ENCODE data around the gene RPS19. TPM values are rescaled to one million over a fixed set of nuclear protein-coding genes. Genes with fewer than 3 reads are reported as not detected.

Gene RPS19
- polyA plus RNA-seq, 2 of the 4 experiments (the other 2 are of a cell fraction) = 3,564 to 7,778 TPM

DNA sequence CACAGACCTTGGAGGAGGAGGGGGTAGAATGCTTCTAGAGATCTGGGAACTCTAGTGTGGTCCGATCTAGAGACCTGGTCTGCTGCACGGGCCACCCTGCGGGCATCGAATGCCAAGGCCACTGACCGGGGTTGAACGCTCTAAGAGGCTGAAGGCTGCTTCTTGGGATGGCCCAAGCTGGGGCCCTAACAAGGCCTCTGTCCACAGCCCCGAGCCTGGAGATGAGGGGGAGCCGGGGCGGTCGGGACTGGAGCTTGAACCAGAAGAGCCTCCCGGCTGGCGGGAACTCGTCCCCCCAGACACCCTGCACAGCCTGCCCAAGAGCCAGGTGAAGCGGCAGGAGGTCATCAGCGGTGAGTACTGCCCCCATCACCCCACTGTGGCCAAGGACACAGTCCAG lies 38.2 kb downstream of the RPS19 start:
- no peak for DNase-seq (ENCODE audit: low read depth in 1 of 2, low spot score in 1 of 2)
- POLR2A ChIA-PET = interaction anchor here (0.6 kb wide), 1 partner anchor 38 kb away, joined by 3 read pairs; the partner anchor contains the start of gene RPS19
- 94% methylated on average over 15 of the region's 15 CpGs for WGBS (ENCODE audit: missing lambda C conversion rate)

DNA sequence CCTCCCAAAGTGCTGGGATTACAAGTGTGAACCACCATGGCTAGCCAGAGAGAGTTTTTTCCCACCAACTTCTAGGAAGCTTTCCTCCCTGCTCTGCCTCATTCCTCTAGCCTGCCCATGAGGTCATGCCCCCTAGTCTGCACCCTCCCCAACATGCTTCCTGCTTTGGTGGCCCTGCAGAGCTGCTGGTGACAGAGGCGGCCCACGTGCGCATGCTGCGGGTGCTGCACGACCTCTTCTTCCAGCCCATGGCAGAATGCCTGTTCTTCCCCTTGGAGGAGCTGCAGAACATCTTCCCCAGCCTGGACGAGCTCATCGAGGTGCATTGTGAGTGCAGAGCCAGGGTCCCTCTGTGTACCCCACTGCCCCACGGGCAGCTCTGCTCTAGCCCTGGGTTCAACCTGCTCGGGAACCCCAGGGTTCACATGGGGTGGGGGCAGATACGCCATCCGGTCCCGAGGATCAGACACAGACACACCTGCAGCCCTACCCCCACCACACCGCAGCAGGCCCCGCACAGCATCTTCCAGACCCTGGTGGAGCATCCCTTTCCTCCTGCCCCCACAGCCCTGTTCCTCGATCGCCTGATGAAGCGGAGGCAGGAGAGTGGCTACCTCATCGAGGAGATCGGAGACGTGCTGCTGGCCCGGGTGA lies 41.8 kb downstream of the RPS19 start:
- peaks cover 40% of the 10 kb centered on the region for H3K4me1 ChIP-seq
- DNase-seq (ENCODE audit: low read depth in 1 of 2, low spot score in 1 of 2) = no peak
- ChIA-PET POLR2A (interaction anchor here (1.0 to 1.2 kb wide), 2 partner anchors 10 to 42 kb away, joined by 3 to 5 read pairs; partner anchors contain the start of gene RPS19), CTCF (interaction anchor here (0.5 to 4.1 kb wide), 16 partner anchors 8 to 492 kb away, joined by 3 to 15 read pairs (median 4); partner anchors contain the start of gene ERFL)
- H3K4me3 ChIP-seq = no peak overlapping the region
- H3K9me3 ChIP-seq = no peaks in the 10 kb centered on the region
- no peak for ATAC-seq
- no peak for FAIRE-seq
- WGBS (ENCODE audit: missing lambda C conversion rate) = 91% methylated on average over 21 of the region's 21 CpGs
- no peak for TF ChIP-seq HOXB13 (CRISPR knock-in tag; IDR thresholded peaks at IDR 0.05; ENCODE audit: low read depth)
- no peak for TF ChIP-seq HOXA7 (CRISPR knock-in tag; IDR thresholded peaks at IDR 0.05)
- H3K27ac ChIP-seq = no peak overlapping the region
- no peak overlapping the region for H3K4me2 ChIP-seq

More for the DNA sequence above, 38.2 kb downstream of the RPS19 start:
- ATAC-seq (no peak), FAIRE-seq (no peak)
- H3K9me3 ChIP-seq = no peaks in the 10 kb centered on the region
- no peak for TF ChIP-seq MAFK (IDR thresholded peaks at IDR 0.05; ENCODE audit: partially characterized antibody)
- TF ChIP-seq, protein P1, sequence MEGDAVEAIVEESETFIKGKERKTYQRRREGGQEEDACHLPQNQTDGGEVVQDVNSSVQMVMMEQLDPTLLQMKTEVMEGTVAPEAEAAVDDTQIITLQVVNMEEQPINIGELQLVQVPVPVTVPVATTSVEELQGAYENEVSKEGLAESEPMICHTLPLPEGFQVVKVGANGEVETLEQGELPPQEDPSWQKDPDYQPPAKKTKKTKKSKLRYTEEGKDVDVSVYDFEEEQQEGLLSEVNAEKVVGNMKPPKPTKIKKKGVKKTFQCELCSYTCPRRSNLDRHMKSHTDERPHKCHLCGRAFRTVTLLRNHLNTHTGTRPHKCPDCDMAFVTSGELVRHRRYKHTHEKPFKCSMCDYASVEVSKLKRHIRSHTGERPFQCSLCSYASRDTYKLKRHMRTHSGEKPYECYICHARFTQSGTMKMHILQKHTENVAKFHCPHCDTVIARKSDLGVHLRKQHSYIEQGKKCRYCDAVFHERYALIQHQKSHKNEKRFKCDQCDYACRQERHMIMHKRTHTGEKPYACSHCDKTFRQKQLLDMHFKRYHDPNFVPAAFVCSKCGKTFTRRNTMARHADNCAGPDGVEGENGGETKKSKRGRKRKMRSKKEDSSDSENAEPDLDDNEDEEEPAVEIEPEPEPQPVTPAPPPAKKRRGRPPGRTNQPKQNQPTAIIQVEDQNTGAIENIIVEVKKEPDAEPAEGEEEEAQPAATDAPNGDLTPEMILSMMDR (IDR thresholded peaks at IDR 0.05) = no peak
- no peak for TF ChIP-seq JUNB (IDR thresholded peaks at IDR 0.05)
- no peak for TF ChIP-seq GATA3 (IDR thresholded peaks at IDR 0.05; ENCODE audit: borderline replicate concordance)
- no peak for TF ChIP-seq HEYL (CRISPR knock-in tag; IDR thresholded peaks at IDR 0.05)
- TF ChIP-seq EHMT2 (IDR thresholded peaks at IDR 0.05; ENCODE audit: low read depth) = no peak
- TF ChIP-seq RCOR1 (IDR thresholded peaks at IDR 0.05; ENCODE audit: low read depth, low read length) = no peak
- TF ChIP-seq KDM1A (IDR thresholded peaks at IDR 0.05; ENCODE audit: low read depth) = no peak
- TF ChIP-seq, protein P2, sequence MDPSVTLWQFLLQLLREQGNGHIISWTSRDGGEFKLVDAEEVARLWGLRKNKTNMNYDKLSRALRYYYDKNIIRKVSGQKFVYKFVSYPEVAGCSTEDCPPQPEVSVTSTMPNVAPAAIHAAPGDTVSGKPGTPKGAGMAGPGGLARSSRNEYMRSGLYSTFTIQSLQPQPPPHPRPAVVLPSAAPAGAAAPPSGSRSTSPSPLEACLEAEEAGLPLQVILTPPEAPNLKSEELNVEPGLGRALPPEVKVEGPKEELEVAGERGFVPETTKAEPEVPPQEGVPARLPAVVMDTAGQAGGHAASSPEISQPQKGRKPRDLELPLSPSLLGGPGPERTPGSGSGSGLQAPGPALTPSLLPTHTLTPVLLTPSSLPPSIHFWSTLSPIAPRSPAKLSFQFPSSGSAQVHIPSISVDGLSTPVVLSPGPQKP (IDR thresholded peaks at IDR 0.05; ENCODE audit: low read depth, low read length) = no peak
- TF ChIP-seq CBX8 (IDR thresholded peaks at IDR 0.05) = no peak
- TF ChIP-seq HDAC2 (IDR thresholded peaks at IDR 0.05) = no peak
- no peak for TF ChIP-seq HOXA7 (CRISPR knock-in tag; IDR thresholded peaks at IDR 0.05)
- no peak for TF ChIP-seq RAD21 (conservative IDR thresholded peaks at IDR 0.05 in 1 of 2, IDR thresholded peaks at IDR 0.05 in 1 of 2)
- TF ChIP-seq ESRRA (IDR thresholded peaks at IDR 0.05; ENCODE audit: borderline replicate concordance, low read length) = no peak
- H3K4me3 ChIP-seq = no peak overlapping the region
- peaks cover 18% of the 10 kb centered on the region for H3K4me1 ChIP-seq
- H3K4me2 ChIP-seq = no peak overlapping the region
- no peak overlapping the region for H3K27ac ChIP-seq
- CTCF ChIA-PET = interaction anchor here (1.0 to 2.9 kb wide), 7 partner anchors 14 to 59 kb away, joined by 3 to 9 read pairs (median 4); no protein-coding TSS in a partner anchor

DNA sequence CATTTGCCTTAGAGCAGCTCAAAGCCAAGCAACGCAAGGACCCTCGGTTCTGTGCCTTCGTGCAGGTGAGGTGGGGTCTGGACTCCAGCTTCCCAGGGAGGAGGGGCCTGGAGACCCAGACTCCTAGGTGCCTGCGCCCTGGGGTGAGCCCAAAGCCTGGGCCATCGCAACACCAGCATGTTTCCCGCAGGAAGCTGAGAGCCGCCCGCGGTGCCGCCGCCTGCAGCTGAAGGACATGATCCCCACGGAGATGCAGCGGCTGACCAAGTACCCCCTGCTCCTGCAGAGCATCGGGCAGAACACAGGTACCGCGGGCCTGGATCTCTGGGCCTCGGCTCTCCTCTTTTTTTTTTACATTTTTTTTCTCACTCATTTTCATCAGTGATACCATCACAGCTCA lies 42.5 kb downstream of the RPS19 start:
- WGBS (ENCODE audit: missing lambda C conversion rate) = 90% methylated on average over 17 of the region's 17 CpGs
- Histone ChIP-seq H3K4me3 (no peak overlapping the region), H3K4me2 (no peak overlapping the region), H3K27ac (no peak overlapping the region), H3K9me3 (no peaks in the 10 kb centered on the region), H3K4me1 (peaks cover 46% of the 10 kb centered on the region)
- CTCF ChIA-PET = interaction anchor here (0.6 to 4.1 kb wide), 17 partner anchors 10 to 332 kb away, joined by 3 to 15 read pairs (median 4); partner anchors contain the start of gene ERFL
- DNase-seq (ENCODE audit: low read depth in 1 of 2, low spot score in 1 of 2) (no peak), ATAC-seq (no peak), FAIRE-seq (no peak)
- POLR2A ChIA-PET = interaction anchor here (1.0 to 1.2 kb wide), 2 partner anchors 9 to 43 kb away, joined by 3 to 5 read pairs; partner anchors contain the start of gene RPS19
- TF ChIP-seq ZC3H11A (IDR thresholded peaks at IDR 0.05) (no peak), MYC (IDR thresholded peaks at IDR 0.05; ENCODE audit: borderline replicate concordance, low read length) (no peak), BHLHE40 (IDR thresholded peaks at IDR 0.05; ENCODE audit: low read depth, low read length) (no peak), EHF (CRISPR knock-in tag; IDR thresholded peaks at IDR 0.05) (no peak), HDAC2 (IDR thresholded peaks at IDR 0.05) (no peak), FOSB (CRISPR knock-in tag; IDR thresholded peaks at IDR 0.05) (no peak), GATA3 (IDR thresholded peaks at IDR 0.05; ENCODE audit: borderline replicate concordance) (no peak), TP53 (CRISPR knock-in tag; IDR thresholded peaks at IDR 0.05) (no peak), JUNB (IDR thresholded peaks at IDR 0.05) (no peak), MAFK (IDR thresholded peaks at IDR 0.05; ENCODE audit: partially characterized antibody) (no peak), SMC3 (IDR thresholded peaks at IDR 0.05) (no peak), FOSL2 (IDR thresholded peaks at IDR 0.05) (no peak), FOSL2 (CRISPR knock-in tag; IDR thresholded peaks at IDR 0.05) (no peak), HOXB5 (CRISPR knock-in tag; IDR thresholded peaks at IDR 0.05) (no peak), POLR2A (IDR thresholded peaks at IDR 0.05; ENCODE audit: low read length) (no peak), CHD4 (IDR thresholded peaks at IDR 0.05; ENCODE audit: borderline replicate concordance) (no peak), SREBF2 (IDR thresholded peaks at IDR 0.05) (no peak)
- TF ChIP-seq, protein P2 (IDR thresholded peaks at IDR 0.05; ENCODE audit: low read depth, low read length) = no peak
- TF ChIP-seq, protein P3, sequence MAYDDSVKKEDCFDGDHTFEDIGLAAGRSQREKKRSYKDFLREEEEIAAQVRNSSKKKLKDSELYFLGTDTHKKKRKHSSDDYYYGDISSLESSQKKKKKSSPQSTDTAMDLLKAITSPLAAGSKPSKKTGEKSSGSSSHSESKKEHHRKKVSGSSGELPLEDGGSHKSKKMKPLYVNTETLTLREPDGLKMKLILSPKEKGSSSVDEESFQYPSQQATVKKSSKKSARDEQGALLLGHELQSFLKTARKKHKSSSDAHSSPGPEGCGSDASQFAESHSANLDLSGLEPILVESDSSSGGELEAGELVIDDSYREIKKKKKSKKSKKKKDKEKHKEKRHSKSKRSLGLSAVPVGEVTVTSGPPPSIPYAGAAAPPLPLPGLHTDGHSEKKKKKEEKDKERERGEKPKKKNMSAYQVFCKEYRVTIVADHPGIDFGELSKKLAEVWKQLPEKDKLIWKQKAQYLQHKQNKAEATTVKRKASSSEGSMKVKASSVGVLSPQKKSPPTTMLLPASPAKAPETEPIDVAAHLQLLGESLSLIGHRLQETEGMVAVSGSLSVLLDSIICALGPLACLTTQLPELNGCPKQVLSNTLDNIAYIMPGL (CRISPR knock-in tag; IDR thresholded peaks at IDR 0.05; ENCODE audit: borderline replicate concordance) = no peak
